Kidney (tissue), 14 donors: ENCODE results near the gene PDGFD. TPM values are rescaled to one million over a fixed set of nuclear protein-coding genes. Genes with fewer than 3 reads are reported as not detected.

ENCODE experiments used
- DNase-seq, 5 donors: peaks; one replicate each; pipeline ENCODE4 v3.0.0-alpha.2; 2013 to 2020
- FAIRE-seq: peaks from 2 replicates; lab custom pipeline; 2012; peaks lifted over from hg19 to GRCh38; lab: Jason Lieb, UNC
- H3K27ac ChIP-seq, 2 donors: one replicate each; pipeline ENCODE4 v1.7.0; 2013; ENCODE audit warnings: low read depth in 2 of 2, low read length in 2 of 2, inconsistent platforms in 1 of 2
- H3K27me3 ChIP-seq: one replicate; pipeline ENCODE4 v1.7.1; 2013; ENCODE audit warnings: low read length, inconsistent platforms; ENCODE audit not compliant: control insufficient read depth, insufficient read depth
- H3K36me3 ChIP-seq, 3 donors: one replicate each; pipeline versions ENCODE4 v1.7.0 to v1.7.1; 2013; ENCODE audit warnings: low read length in 3 of 3, control low read depth in 1 of 3, inconsistent platforms in 1 of 3; ENCODE audit not compliant: insufficient read depth in 3 of 3, control insufficient read depth in 2 of 3
- H3K4me1 ChIP-seq, 3 donors: one replicate each; pipeline versions ENCODE4 v1.7.0 to v1.7.1; 2013; ENCODE audit warnings: low read length in 3 of 3, inconsistent platforms in 1 of 3, low read depth in 1 of 3; ENCODE audit not compliant: control insufficient read depth in 2 of 3, insufficient read depth in 2 of 3
- H3K4me3 ChIP-seq, 3 donors: one replicate each; pipeline versions ENCODE4 v1.7.0 to v1.8.1; 2013; ENCODE audit warnings: low read length in 3 of 3, control low read depth in 1 of 3, inconsistent platforms in 1 of 3
- H3K9ac ChIP-seq, 3 donors: one replicate each; pipeline versions ENCODE4 v1.7.0 to v1.7.1; 2013; ENCODE audit warnings: low read length in 3 of 3, control low read depth in 1 of 3, inconsistent platforms in 1 of 3
- H3K9me3 ChIP-seq, 3 donors: one replicate each; pipeline versions ENCODE4 v1.7.0 to v1.7.1; 2013; ENCODE audit warnings: low read length in 3 of 3, control low read depth in 1 of 3, inconsistent platforms in 1 of 3; ENCODE audit not compliant: control insufficient read depth in 2 of 3, insufficient read depth in 1 of 3
- intact Hi-C: fragments of 100-400 bp; cut with DNase I; formaldehyde crosslinking; loops from one replicate; pipeline ENCODE4 v1.11.1; 2022
- polyA plus RNA-seq: library from polyadenylated mRNA; stranded (reverse); fragments of 350-450 nt; fragmentation: Illumina TruSeq; extraction: RNeasy Lipid Tissue Mini Kit (QIAGEN cat#74804); gene quantifications from one replicate; pipeline ENCODE4 v1.2.3, GENCODE V29; 2014; ENCODE audit warnings: low read depth, low replicate concordance; ENCODE audit not compliant: insufficient read depth
- total RNA-seq: library from RNA; stranded (reverse); fragmentation: NEBNext Ultra II Directional; extraction: Animal tissue kit (Norgen Biotek cat#: 25700); gene quantifications from one replicate; pipeline ENCODE4 v1.2.1, GENCODE V29; 2021
- TF ChIP-seq, protein P1 (sequence below): IDR thresholded peaks from 3 replicates; pipeline ENCODE4 v1.5.1; 2012; ENCODE audit warnings: mild to moderate bottlenecking, moderate library complexity, borderline replicate concordance; ENCODE audit not compliant: insufficient read depth; ENCODE audit errors: extremely low read depth
- donor health status: control.
- donor health status: control.
- donor health status: control.
- donor health status: control.
- donor health status: control.
- donor health status: DM: yes; HTN: yes; CAD: no.
- donor health status: Normal renal cell carcinoma (clear cell type).

Gene PDGFD
- total and polyA plus RNA-seq, 2 donors from 2014 or later: 5.3 to 12.2 TPM

- Histone ChIP-seq H3K9me3 (no peaks in the 10 kb centered on the region), H3K27me3 (no peaks in the 10 kb centered on the region), H3K4me1 (no peaks in the 10 kb centered on the region), H3K4me3 (no peak overlapping the region), H3K9ac (no peak overlapping the region), H3K36me3 (no peaks in the 10 kb centered on the region), H3K27ac (no peak overlapping the region)
- intact Hi-C loops: no loop called here
- DNase-seq (peak in 2 of 5 donors; percentile 45 to 46), FAIRE-seq (no peak)
- TF ChIP-seq, protein P1, sequence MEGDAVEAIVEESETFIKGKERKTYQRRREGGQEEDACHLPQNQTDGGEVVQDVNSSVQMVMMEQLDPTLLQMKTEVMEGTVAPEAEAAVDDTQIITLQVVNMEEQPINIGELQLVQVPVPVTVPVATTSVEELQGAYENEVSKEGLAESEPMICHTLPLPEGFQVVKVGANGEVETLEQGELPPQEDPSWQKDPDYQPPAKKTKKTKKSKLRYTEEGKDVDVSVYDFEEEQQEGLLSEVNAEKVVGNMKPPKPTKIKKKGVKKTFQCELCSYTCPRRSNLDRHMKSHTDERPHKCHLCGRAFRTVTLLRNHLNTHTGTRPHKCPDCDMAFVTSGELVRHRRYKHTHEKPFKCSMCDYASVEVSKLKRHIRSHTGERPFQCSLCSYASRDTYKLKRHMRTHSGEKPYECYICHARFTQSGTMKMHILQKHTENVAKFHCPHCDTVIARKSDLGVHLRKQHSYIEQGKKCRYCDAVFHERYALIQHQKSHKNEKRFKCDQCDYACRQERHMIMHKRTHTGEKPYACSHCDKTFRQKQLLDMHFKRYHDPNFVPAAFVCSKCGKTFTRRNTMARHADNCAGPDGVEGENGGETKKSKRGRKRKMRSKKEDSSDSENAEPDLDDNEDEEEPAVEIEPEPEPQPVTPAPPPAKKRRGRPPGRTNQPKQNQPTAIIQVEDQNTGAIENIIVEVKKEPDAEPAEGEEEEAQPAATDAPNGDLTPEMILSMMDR: no peak
Observed at GRCh38 chr11:103923451-103923931, 240.5 kb downstream of the PDGFD start.

DNA sequence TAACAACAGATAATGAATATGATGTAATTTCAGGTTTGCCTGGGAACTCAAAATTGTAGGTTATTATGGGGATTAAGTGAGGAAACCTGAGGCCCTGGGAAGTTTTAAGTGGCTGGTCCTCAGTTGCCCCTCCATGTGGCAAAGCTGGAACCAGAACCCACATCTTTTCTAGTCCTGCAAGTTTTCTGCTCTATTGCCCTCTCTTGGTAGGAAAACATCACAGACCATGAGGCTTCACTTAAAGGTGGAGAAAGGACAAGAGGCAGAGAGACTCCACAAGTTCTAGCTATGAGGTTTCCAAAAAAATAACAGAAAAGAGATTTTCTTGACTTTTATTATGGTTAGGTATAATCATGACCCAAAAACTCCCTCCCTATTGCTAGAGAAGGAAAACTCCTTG, 243.0 kb downstream of the PDGFD start:
- Histone ChIP-seq H3K36me3 (no peaks in the 10 kb centered on the region), H3K9me3 (no peaks in the 10 kb centered on the region), H3K9ac (no peak overlapping the region), H3K27me3 (no peaks in the 10 kb centered on the region), H3K4me3 (no peak overlapping the region), H3K27ac (no peak overlapping the region), H3K4me1 (no peaks in the 10 kb centered on the region)
- no peak for FAIRE-seq
- no peak for DNase-seq
- TF ChIP-seq, protein P1: no peak
- intact Hi-C loops: no loop called here

GRCh38 chr11:103920449-103920848, 243.5 kb downstream of the PDGFD start:
- Histone ChIP-seq H3K27me3 (no peaks in the 10 kb centered on the region), H3K9me3 (no peaks in the 10 kb centered on the region), H3K4me3 (no peak overlapping the region), H3K9ac (no peak overlapping the region), H3K4me1 (no peaks in the 10 kb centered on the region), H3K36me3 (no peaks in the 10 kb centered on the region), H3K27ac (no peak overlapping the region)
- TF ChIP-seq, protein P1: no peak
- DNase-seq (no peak), FAIRE-seq (no peak)
- intact Hi-C loops: no loop called here

GRCh38 chr11:103910721-103911120, 253.2 kb downstream of the PDGFD start:
- H3K9me3 ChIP-seq: no peaks in the 10 kb centered on the region
- H3K9ac ChIP-seq: no peak overlapping the region
- no peaks in the 10 kb centered on the region for H3K27me3 ChIP-seq
- H3K36me3 ChIP-seq: peaks cover 0 to 2% (median 0%) of the 10 kb centered on the region in 3 donors
- H3K4me3 ChIP-seq: no peak overlapping the region
- TF ChIP-seq, protein P1: no peak
- DNase-seq (no peak), FAIRE-seq (no peak)
- intact Hi-C loops: no loop called here
- H3K27ac ChIP-seq: no peak overlapping the region
- H3K4me1 ChIP-seq: no peaks in the 10 kb centered on the region
